Measurements from ENCODE around the gene RASAL1. TPM values are rescaled to one million over a fixed set of nuclear protein-coding genes. Genes with fewer than 3 reads are reported as not detected.

Gene RASAL1
- total and polyA plus RNA-seq, 8 donors = 3.0 to 62.0 (median 23.8) TPM

- Histone ChIP-seq H3K27me3 (peaks cover 0 to 64% (median 12%) of the 10 kb centered on the region in 3 donors), H3K27ac (no peak overlapping the region), H3K4me3 (no peak overlapping the region), H3K4me1 (no peaks in the 10 kb centered on the region), H3K36me3 (no peaks in the 10 kb centered on the region), H3K9me3 (no peaks in the 10 kb centered on the region)
- no peak for TF ChIP-seq POLR2AphosphoS5 (IDR thresholded peaks at IDR 0.05)
- TF ChIP-seq CTCF (IDR thresholded peaks at IDR 0.05) = no peak
- TF ChIP-seq POLR2A (IDR thresholded peaks at IDR 0.05) = no peak
- TF ChIP-seq EP300 (IDR thresholded peaks at IDR 0.05) = no peak
- no peak for DNase-seq
- intact Hi-C loops (cut with DNase I; ENCODE audit: low total_unique reads) = no loop called here
- WGBS, 5 donors = 72 to 91% (median 87%) methylated on average over 7 of the region's 7 CpGs
Observed at GRCh38 chr12:113050795-113051194, 84.8 kb downstream of the RASAL1 start.

- no peaks in the 10 kb centered on the region for H3K9me3 ChIP-seq
- no peaks in the 10 kb centered on the region for H3K4me1 ChIP-seq
- WGBS, 5 donors = 44 to 56% (median 52%) methylated on average over 11 of the region's 11 CpGs
- TF ChIP-seq POLR2AphosphoS5 (IDR thresholded peaks at IDR 0.05) (no peak), CTCF (IDR thresholded peaks at IDR 0.05) (peak in 1 of 7 experiments; percentile 24)
- H3K27ac ChIP-seq = no peak overlapping the region
- intact Hi-C loops (cut with DNase I; ENCODE audit: low total_unique reads) = loop anchor here (5.0 kb wide), 2 partner anchors 47 to 122 kb away; no protein-coding TSS in a partner anchor
- H3K36me3 ChIP-seq = no peaks in the 10 kb centered on the region
- no peak overlapping the region for H3K4me3 ChIP-seq
- peaks cover 0 to 62% (median 6%) of the 10 kb centered on the region in 3 donors for H3K27me3 ChIP-seq
- DNase-seq = peak in 1 of 2 donors; percentile 59
Observed at GRCh38 chr12:113049976-113050742, 85.4 kb downstream of the RASAL1 start.

Small RNAs within 50 kb of the gene (small RNA-seq; reads per million reads assigned to genes)
- gene MIR7106 = 0 reads per million in 4 donors
- 0 reads per million in 4 donors for gene RF00019

Other genes with a start within 250 kb of the RASAL1 start
- gene OAS1, start 228.8 kb downstream of the RASAL1 start, total RNA-seq = 10 to 100 TPM; 11.6 to 48.1 (median 14.1) TPM
- 100 to 1,000 TPM in 1 of 3 donors, 10 to 100 TPM in 2; 20.0 to 114 (median 26.2) TPM for gene OAS1, start 228.8 kb downstream of the RASAL1 start, polyA plus RNA-seq
- gene OAS3, start 197.3 kb downstream of the RASAL1 start, total RNA-seq = 100 to 1,000 TPM in 1 of 5 donors, 10 to 100 TPM in 3, 1 to 10 TPM in 1; 7.1 to 208 (median 45.2) TPM
- 1 to 10 TPM; 5.7 to 7.1 (median 6.9) TPM for gene OAS3, start 197.3 kb downstream of the RASAL1 start, polyA plus RNA-seq
- gene OAS2, start 157.2 kb downstream of the RASAL1 start, total RNA-seq = 10 to 100 TPM in 4 of 5 donors, not detected in 1; 11.4 to 25.1 (median 19.0) TPM
- 10 to 100 TPM in 2 of 3 donors, 1 to 10 TPM in 1; 8.5 to 11.8 (median 10.9) TPM for gene OAS2, start 157.2 kb downstream of the RASAL1 start, polyA plus RNA-seq
- gene DTX1, start 79.0 kb downstream of the RASAL1 start, total RNA-seq = 1 to 10 TPM in 4 of 5 donors, under 1 TPM in 1; 0.43 to 6.2 (median 2.7) TPM
- 1 to 10 TPM; 1.0 to 1.5 (median 1.1) TPM for gene DTX1, start 79.0 kb downstream of the RASAL1 start, polyA plus RNA-seq
- gene CFAP73, start 14.0 kb upstream of the RASAL1 start, total RNA-seq = 1 to 10 TPM in 1 of 5 donors, not detected in 4; 5.7 TPM
- gene CFAP73, start 14.0 kb upstream of the RASAL1 start, polyA plus RNA-seq = 1 to 10 TPM in 1 of 3 donors, under 1 TPM in 2; 0.44 to 2.6 (median 0.70) TPM
- gene DDX54, start 49.7 kb upstream of the RASAL1 start, total RNA-seq = 100 to 1,000 TPM in 1 of 5 donors, 10 to 100 TPM in 4; 14.6 to 167 (median 41.7) TPM
- 10 to 100 TPM; 28.5 to 64.6 (median 34.1) TPM for gene DDX54, start 49.7 kb upstream of the RASAL1 start, polyA plus RNA-seq
- gene RITA1, start 50.0 kb upstream of the RASAL1 start, total RNA-seq = 10 to 100 TPM in 2 of 5 donors, 1 to 10 TPM in 3; 4.1 to 19.2 (median 5.0) TPM
- gene RITA1, start 50.0 kb upstream of the RASAL1 start, polyA plus RNA-seq = 10 to 100 TPM in 2 of 3 donors, 1 to 10 TPM in 1; 8.4 to 14.3 (median 11.5) TPM
- gene TPCN1, start 85.7 kb upstream of the RASAL1 start, total RNA-seq = 10 to 100 TPM; 15.2 to 78.2 (median 48.4) TPM
- gene TPCN1, start 85.7 kb upstream of the RASAL1 start, polyA plus RNA-seq = 10 to 100 TPM in 1 of 3 donors, 1 to 10 TPM in 2; 5.8 to 24.2 (median 6.3) TPM
- 100 to 1,000 TPM in 1 of 5 donors, 10 to 100 TPM in 4; 16.5 to 167 (median 49.8) TPM for gene SLC8B1, start 199.3 kb upstream of the RASAL1 start, total RNA-seq
- 10 to 100 TPM in 2 of 3 donors, 1 to 10 TPM in 1; 9.0 to 19.7 (median 13.8) TPM for gene SLC8B1, start 199.3 kb upstream of the RASAL1 start, polyA plus RNA-seq
- 10 to 100 TPM in 3 of 5 donors, 1 to 10 TPM in 2; 2.7 to 32.4 (median 18.1) TPM for gene PLBD2, start 222.8 kb upstream of the RASAL1 start, total RNA-seq
- gene PLBD2, start 222.8 kb upstream of the RASAL1 start, polyA plus RNA-seq = 1 to 10 TPM; 5.2 to 8.2 (median 8.2) TPM

All from stomach (tissue), 9 donors.